HG03442 (cell line): ENCODE results near the gene TREML1.
"Not testable (repeated sequence)": the region's sequence is repeated elsewhere in the genome, so short reads cannot be mapped to it uniquely, and the experiment has no call there.

Experiments
- ATAC-seq: cut with Tn5 transposase; IDR thresholded peaks from one replicate; pipeline ENCODE4 v1.9.1; 2021; ENCODE audit warnings: mild to moderate bottlenecking, moderate library complexity; ENCODE audit not compliant: unreplicated experiment

The TREML1 gene

DNA sequence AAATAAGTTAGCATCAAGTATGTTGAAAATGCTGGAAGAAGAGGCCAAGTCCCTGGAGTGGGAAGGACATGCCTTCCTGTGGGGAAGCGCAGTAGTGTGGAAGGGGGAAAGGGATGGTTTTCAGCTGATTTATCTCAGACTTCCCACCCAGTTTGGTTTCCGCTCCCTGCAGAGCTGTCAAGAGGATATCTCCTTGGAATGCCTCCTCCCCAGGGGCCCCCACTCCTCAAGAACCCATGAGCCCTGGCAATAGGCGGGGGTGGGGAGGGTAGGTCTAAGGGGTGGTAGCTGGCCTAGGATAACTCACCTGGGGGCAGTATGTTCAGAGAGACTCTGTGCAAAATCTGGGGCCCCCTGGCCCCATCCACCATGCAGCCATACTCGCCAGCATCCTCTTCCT lies 696 bp downstream of the TREML1 start:
- ATAC-seq: no peak

DNA sequence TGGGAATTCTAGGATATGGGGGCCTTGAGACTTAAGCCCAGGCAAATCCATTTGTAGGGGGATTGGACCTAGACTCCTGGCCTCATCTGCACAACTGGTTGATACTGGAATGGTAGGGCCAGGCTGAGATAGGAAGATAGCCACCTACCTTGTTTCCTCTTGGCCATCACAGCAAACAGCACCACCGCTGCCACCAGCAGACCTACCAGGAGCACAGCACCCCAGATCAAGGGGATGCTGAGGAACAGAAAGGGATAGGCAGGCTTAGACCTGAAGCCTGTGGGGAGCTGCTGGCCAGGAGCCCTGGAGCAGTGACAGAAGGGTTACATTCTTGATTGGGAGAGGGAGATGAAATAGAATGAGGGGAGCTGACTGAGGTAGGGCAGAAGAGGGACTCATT lies 3.5 kb downstream of the TREML1 start:
- no peak for ATAC-seq

DNA sequence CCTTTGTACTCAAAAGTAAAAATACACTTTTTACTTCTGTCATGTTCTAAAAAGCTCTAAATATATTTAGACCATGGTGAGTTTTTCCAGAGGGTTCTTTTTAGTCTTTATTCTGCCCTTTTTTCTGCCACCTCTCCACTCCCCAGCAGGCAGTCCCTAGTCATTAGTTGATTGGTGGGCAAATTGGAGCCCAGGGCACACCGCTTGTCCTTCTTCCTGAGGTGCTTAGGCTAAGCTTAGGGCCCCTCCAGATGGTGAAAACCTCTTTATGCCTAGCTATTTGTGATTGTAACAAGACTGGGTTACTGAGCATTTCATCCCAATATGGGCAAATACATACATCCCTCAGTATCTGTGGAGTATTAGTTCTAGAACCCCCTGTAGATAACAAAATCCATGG lies 6.2 kb downstream of the TREML1 start:
- ATAC-seq: no peak

DNA sequence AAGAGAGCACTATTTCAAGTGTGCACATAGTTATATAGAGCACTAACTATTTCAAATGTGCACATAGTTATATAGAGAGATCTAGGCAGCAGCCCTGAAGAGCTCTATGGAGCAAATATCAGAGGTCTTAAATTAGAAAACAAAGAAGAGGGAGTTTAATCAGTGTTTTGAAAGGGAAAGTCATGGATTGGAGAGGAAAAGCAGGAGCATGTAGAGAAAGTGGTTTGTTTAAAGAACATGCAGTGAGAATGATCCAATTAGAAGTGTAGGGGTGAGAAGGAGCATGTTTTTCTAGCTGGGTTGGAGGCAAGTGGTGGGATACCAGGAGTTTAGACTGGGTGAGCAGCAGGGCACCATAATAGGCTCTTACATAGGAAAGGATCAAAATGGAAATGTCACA lies 17.2 kb downstream of the TREML1 start:
- no peak for ATAC-seq

DNA sequence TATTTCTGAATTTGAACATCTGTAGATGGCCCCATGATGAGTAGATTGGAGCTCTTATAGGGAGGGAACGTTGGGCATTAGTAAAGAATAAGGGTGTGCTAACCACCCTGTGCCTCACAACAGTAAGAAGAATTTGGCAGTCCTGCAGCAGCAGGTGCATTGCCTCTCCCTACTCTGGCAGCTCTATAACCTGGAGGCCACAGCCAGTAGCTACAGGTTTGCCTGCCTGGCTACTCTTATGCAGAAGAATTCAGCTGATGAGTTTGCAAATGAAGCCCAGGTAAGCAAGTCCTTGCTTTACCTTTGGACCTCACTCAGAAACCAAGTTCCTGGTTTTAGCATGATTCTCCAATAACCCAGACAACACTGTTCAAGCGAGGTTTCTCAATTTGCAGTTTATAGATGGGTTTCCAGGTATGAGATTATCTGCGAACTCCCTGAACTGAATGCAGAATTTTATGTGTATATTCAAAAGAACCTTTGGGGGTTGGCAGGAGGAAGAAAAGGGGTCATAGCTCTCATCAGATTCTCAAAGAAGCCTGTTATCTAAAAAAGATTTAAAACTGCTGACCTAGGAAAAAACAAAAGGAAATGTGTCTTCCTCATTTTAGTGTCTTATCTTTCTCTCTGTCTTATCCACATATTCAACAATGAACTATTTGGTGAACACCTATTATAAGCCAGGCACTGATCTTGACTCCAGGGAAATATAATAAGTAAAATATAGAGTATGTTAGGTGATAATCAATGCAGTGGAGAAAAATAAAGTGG lies 18.9 kb downstream of the TREML1 start:
- ATAC-seq: no peak

DNA sequence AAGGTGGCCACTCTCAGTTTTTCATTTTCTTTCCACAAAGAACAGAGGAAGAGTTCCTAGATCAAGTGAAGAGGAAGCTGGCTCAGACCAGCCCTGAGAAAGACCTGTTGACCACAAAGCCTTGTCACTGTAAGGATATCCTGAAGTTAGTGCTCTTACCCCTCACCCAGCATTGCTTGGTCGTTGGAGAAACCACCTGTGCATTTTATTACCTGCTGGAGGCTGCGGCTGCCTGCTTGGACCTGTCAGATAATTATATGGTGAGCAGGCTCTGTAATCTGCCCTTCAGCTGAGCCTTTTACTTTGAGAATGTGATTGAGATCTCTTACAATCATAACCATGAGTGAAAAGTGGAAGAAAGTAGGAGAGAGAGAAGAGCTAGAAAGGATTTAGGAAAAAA lies 21.9 kb downstream of the TREML1 start:
- ATAC-seq: no peak

DNA sequence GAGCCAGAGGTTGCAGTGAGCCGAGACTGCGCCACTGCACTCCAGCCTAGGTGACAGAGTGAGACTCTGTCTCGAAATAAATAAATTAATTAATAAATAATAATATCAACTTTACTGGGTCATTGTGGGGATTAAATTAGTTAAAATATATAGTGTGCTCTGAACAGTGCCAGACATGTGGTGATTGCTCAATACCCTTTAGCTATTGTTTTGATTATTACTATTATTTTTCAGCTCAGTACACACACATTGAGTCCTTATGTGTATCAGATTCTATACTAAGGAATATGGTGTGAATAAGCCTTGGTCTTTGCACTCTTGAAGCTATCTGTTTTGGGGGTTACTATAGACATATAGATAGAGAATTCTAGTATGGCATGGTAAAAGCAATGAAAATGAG lies 28.9 kb downstream of the TREML1 start:
- ATAC-seq: no peak

DNA sequence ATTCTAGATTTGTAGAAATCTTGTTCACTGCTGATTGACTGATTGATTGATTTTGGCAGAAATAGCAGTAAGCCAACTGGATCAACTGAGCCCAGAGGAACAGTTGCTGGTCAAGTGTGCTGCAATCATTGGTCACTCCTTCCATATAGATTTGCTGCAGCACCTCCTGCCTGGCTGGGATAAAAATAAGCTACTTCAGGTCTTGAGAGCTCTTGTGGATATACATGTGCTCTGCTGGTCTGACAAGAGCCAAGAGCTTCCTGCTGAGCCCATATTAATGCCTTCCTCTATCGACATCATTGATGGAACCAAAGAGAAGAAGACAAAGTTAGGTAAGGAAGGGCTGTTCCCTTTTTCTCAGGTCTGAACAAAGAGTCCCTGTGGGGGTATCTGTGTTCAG lies 31.2 kb downstream of the TREML1 start:
- ATAC-seq: no peak

DNA sequence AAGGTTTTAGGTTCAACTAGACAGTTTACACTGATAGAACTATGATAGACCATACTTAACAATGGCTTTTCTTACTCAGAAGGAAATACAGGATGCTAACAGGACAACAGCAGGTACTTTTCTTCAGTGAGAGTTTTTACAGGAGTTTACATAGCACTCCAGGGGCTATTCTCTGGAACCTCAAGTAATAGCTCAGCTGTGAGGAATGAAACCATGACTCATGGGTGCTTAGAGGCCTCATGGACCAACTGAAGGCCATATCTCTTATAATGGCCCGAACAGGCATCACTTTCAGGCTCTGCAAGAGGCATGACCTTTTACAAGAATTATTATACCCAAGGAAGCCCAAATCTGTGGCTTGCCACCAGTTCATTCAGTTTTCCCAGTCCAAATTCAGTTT lies 31.8 kb downstream of the TREML1 start:
- ATAC-seq: no peak

DNA sequence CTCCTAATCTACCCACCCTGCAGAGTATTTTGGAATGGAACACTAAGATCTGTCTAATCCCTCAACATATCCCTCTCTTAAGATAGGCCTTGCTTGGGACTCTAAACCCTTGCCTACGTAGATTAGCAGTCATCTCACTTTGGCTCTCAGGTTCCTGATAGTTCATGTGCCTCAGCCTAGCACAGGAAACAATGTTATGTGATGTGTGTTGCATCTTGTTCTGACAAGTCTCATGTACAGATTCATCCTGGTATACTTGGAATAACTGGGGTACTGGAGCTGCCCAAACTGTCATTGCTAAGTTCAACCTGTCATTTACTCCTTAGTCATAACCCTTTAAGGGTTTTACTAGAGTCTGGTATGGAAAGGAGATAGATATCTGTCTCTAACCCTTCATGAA lies 34.1 kb downstream of the TREML1 start:
- no peak for ATAC-seq

DNA sequence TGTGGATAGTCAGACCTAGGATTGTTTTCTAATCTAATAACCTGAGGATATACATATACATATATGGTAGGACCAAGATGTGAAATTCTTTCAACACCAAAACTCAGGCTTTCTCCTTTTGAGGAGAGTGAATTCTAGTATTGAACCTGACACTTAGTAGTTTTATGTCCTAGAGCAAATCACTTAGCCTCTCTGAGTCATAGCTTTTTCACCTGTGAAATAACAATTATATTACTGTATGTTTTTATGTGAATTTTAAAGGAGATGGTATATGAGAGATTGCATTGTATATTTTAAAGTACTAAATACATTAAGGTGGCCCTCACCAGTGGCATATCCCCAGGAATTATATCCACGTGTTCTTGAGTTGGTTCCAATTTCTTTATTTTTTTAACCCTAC lies 34.6 kb downstream of the TREML1 start:
- no peak for ATAC-seq

DNA sequence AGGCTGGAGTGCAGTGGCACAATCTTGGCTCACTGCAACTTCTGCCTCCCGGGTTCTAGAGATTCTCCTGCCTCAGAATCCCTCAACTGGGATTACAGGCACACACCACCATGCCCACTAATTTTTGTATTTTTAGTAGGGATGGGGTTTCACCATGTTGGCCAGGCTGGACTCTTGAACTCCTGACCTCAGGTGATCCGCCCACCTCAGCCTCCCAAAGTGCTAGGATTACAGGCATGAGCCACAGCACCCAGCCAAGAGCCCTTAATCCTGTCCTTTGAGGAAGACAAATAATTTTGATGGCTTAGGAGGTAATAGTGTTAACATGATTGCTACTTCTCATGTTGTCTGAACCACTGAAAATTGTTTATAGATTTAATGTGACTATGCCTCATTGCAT lies 39.1 kb downstream of the TREML1 start:
- ATAC-seq: not testable (repeated sequence)

DNA sequence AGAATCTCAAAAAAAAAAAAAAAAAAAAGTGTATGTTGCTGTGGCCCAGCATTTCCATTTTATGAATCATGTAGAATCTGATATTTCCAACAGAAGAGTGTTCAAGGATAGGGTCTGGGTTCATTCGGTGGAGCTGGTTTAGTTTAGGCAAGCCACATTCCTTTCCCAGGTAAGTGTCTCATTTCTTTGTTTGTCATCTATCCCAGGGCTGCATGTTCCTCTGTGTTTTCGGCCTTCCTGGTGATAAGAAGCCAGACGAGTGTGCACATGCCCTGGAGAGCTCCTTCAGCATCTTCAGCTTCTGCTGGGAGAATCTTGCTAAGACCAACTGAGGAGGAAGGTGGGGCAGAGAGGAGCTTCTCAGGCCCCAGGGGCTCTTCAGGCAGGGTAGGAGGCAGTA lies 43.1 kb downstream of the TREML1 start:
- ATAC-seq: no peak

DNA sequence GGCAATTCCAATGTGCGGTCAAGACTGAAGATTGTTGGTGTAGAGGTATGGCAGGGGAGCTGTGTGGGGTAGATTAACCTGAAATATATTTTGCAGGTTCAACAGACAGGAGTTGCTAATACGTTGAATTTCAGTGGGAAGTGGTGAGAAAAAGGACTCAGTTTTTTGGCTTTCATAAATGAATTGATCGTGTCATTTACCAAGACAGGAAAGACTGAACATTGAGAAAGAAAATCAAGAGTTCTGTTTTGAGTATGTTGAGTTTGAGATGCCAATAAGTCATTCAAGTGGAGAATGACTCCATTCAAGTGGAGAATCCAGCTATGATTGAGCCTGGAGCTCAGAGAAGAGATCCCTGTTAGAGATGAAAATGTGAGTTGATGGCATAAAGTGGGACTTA lies 50.3 kb downstream of the TREML1 start:
- ATAC-seq: no peak

DNA sequence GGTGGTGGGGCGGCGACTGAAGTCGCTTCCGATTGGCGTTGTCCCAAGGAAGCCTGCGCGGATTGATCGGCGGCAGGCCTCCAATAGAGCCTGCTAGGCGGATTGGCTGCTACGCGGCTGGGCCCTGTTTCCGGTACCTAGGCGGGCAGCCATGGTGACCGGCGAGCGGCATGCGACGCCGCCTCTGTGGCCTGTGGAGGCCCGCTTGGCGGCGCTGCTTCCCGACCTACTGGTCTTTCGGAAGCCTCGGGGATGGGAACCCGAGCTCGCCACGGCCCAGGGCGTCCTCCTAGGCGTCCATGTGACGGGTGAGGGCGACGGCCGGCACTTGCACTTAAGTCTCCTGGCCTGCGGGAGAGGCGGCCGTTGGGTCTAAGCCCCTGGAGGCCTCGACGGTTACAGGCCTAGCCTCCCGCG lies 53.3 kb downstream of the TREML1 start:
- no peak for ATAC-seq
